Adrenal gland (tissue), 12 donors: ENCODE measurements around the gene GATA6. TPM values are rescaled to one million over a fixed set of nuclear protein-coding genes. Genes with fewer than 3 reads are reported as not detected.

ENCODE experiments used
- DNase-seq, 7 donors: peaks; one replicate each; pipeline ENCODE4 v3.0.0-alpha.2; 2019 to 2020
- H3K27ac ChIP-seq, 5 donors: fragments of 200-600 bp; sonication (generic) in 4 of 5; 1 replicate in 3 of 5; 2 replicates in 2 of 5; pipeline versions ENCODE4 v1.5.1 to v1.8.0; 2016 to 2020; ENCODE audit warnings: mild to moderate bottlenecking in 1 of 5
- H3K27me3 ChIP-seq: fragments of 200-600 bp; 2 replicates; pipeline ENCODE4 v1.8.0; 2021
- H3K36me3 ChIP-seq, 2 donors: fragments of 200-600 bp; replicated peaks in 1 of 2; 1 replicate in 1 of 2; 2 replicates in 1 of 2; pipeline versions ENCODE4 v1.5.1 to v1.8.0; 2018 to 2022
- H3K4me1 ChIP-seq, 2 donors: fragments of 200-600 bp; replicated peaks in 1 of 2; 1 replicate in 1 of 2; 2 replicates in 1 of 2; pipeline versions ENCODE4 v1.5.1 to v1.8.0; 2018 to 2021
- H3K4me3 ChIP-seq, 4 donors: fragments of 200-600 bp; sonication (generic) in 3 of 4; one replicate each; pipeline ENCODE4 v1.5.1; 2016 to 2018
- H3K9me3 ChIP-seq, 3 donors: fragments of 200-600 bp; sonication (generic) in 1 of 3; replicated peaks in 1 of 3; 1 replicate in 2 of 3; 2 replicates in 1 of 3; pipeline versions ENCODE4 v1.5.1 to v1.8.0; 2016 to 2021
- POLR2A ChIP-seq, 2 donors: fragments of 450-650 bp; IDR thresholded peaks; one replicate each; pipeline ENCODE4 v1.6.1; 2017; ENCODE audit warnings: antibody characterized with exemption in 2 of 2, mild to moderate bottlenecking in 2 of 2, moderate library complexity in 1 of 2
- WGBS, 4 donors: extraction: QIAGEN DNeasy Blood & Tissue Kit in 2 of 4; methylation state at CpG; one replicate each; pipeline versions ENCODE4 v1.1.5 to v1.1.7; 2013 to 2017; 5-methylcytosine and 5-hydroxymethylcytosine counted together
- intact Hi-C, 2 donors: fragments of 100-400 bp; cut with DNase I; formaldehyde crosslinking; loops; one replicate each; pipeline versions ENCODE4 v1.14.1 to v1.15.0; 2022 to 2023
- polyA plus RNA-seq, 3 donors: library from polyadenylated mRNA; stranded (reverse); fragments of 200-250 nt in 2 of 3; fragments of 350-450 nt in 1 of 3; fragmentation: Illumina TruSeq in 1 of 3; extraction: RNeasy Lipid Tissue Mini Kit (QIAGEN cat#74804) in 1 of 3; gene quantifications; one replicate each; pipeline ENCODE4 v1.2.3, GENCODE V29; 2013 to 2014
- total RNA-seq, 9 donors: library from RNA; depleted of rRNA in 4 of 9; stranded (reverse); fragments of >200 nt in 4 of 9; fragments of 120-200 nt in 1 of 9; fragmentation: NEBNext Ultra II Directional in 1 of 9; extraction: Animal tissue kit (Norgen Biotek cat#: 25700) in 1 of 9; gene quantifications; one replicate each; pipeline versions ENCODE4 v1.1.0 to v1.2.4, GENCODE V29; 2013 to 2023
- TF ChIP-seq, protein P1 (sequence below), 6 experiments: fragments of 450-650 bp in 4 of 6; fragments of 200-600 bp in 2 of 6; sonication (generic) in 1 of 6; IDR thresholded peaks; 1 replicate in 5 of 6; 2 replicates in 1 of 6; pipeline versions ENCODE4 v1.5.1 to v1.8.0; 2016 to 2021; ENCODE audit warnings: antibody characterized with exemption in 6 of 6, mild to moderate bottlenecking in 2 of 6, moderate library complexity in 1 of 6
- donor health status: healthy with polysubstance abuse.
- donor health status: Bipolar disorder and iron deficiency.
- donor health status: DM: yes; HTN: yes; CAD: no.
- donor health status: DM: no; HTN: no; CAD: no.
- donor health status: DM: no; HTN: no; CAD: no.
- donor health status: DM: yes; HTN: yes; CAD: no.

Gene GATA6
- total and polyA plus RNA-seq, 12 donors = 31.3 to 222 (median 135) TPM

GRCh38 chr18:22211657-22212056 is 42.3 kb downstream of the GATA6 start:
- peak overlapping the region in 4 of 5 donors; percentile 18 to 75 (median 42) for H3K27ac ChIP-seq
- intact Hi-C loops = no loop called here

GRCh38 chr18:22213333-22213973 is 44.1 kb downstream of the GATA6 start:
- intact Hi-C loops = no loop called here
- peak overlapping the region in 3 of 5 donors; percentile 13 to 49 (median 32) for H3K27ac ChIP-seq
- WGBS, 4 donors = 78 to 85% (median 82%) methylated on average over 6 of the region's 6 CpGs

More at GRCh38 chr18:22211657-22212056, 42.3 kb downstream of the GATA6 start:
- Histone ChIP-seq H3K27me3 (no peaks in the 10 kb centered on the region), H3K36me3 (no peaks in the 10 kb centered on the region), H3K9me3 (no peaks in the 10 kb centered on the region), H3K4me3 (no peak overlapping the region), H3K4me1 (peaks cover 4 to 40% of the 10 kb centered on the region in 2 donors)
- 24 to 35% (median 27%) methylated on average over 2 of the region's 2 CpGs for WGBS, 4 donors
- DNase-seq = peak; percentile 28 to 82 (median 72)
- TF ChIP-seq POLR2A (IDR thresholded peaks at IDR 0.05) = peak in 1 of 2 donors; percentile 26
- TF ChIP-seq, protein P1, sequence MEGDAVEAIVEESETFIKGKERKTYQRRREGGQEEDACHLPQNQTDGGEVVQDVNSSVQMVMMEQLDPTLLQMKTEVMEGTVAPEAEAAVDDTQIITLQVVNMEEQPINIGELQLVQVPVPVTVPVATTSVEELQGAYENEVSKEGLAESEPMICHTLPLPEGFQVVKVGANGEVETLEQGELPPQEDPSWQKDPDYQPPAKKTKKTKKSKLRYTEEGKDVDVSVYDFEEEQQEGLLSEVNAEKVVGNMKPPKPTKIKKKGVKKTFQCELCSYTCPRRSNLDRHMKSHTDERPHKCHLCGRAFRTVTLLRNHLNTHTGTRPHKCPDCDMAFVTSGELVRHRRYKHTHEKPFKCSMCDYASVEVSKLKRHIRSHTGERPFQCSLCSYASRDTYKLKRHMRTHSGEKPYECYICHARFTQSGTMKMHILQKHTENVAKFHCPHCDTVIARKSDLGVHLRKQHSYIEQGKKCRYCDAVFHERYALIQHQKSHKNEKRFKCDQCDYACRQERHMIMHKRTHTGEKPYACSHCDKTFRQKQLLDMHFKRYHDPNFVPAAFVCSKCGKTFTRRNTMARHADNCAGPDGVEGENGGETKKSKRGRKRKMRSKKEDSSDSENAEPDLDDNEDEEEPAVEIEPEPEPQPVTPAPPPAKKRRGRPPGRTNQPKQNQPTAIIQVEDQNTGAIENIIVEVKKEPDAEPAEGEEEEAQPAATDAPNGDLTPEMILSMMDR (IDR thresholded peaks at IDR 0.05) = no peak

GRCh38 chr18:22214731-22215528 is 45.5 kb downstream of the GATA6 start:
- WGBS, 4 donors = 77 to 80% (median 79%) methylated on average over 13 of the region's 13 CpGs

More at GRCh38 chr18:22213333-22213973, 44.1 kb downstream of the GATA6 start:
- no peaks in the 10 kb centered on the region for H3K9me3 ChIP-seq
- TF ChIP-seq, protein P1 (IDR thresholded peaks at IDR 0.05) = no peak
- TF ChIP-seq POLR2A (IDR thresholded peaks at IDR 0.05) = no peak
- DNase-seq = peak in 2 of 7 donors; percentile 18 to 52
- peaks cover 4 to 37% of the 10 kb centered on the region in 2 donors for H3K4me1 ChIP-seq
- no peaks in the 10 kb centered on the region for H3K36me3 ChIP-seq
- no peak overlapping the region for H3K4me3 ChIP-seq
- H3K27me3 ChIP-seq = no peaks in the 10 kb centered on the region

GRCh38 chr18:22218835-22219234 is 49.4 kb downstream of the GATA6 start:
- H3K4me3 ChIP-seq = no peak overlapping the region
- H3K27ac ChIP-seq = no peak overlapping the region
- H3K27me3 ChIP-seq = no peaks in the 10 kb centered on the region
- TF ChIP-seq POLR2A (IDR thresholded peaks at IDR 0.05) = no peak
- TF ChIP-seq, protein P1 (IDR thresholded peaks at IDR 0.05) = no peak
- H3K9me3 ChIP-seq = no peaks in the 10 kb centered on the region
- no peaks in the 10 kb centered on the region for H3K36me3 ChIP-seq
- intact Hi-C loops = no loop called here
- 80 to 87% (median 86%) methylated on average over 4 to 5 of the region's 5 CpGs for WGBS, 4 donors
- no peak for DNase-seq
- peaks cover 0 to 12% of the 10 kb centered on the region in 2 donors for H3K4me1 ChIP-seq

More at GRCh38 chr18:22214731-22215528, 45.5 kb downstream of the GATA6 start:
- peaks cover 4 to 36% of the 10 kb centered on the region in 2 donors for H3K4me1 ChIP-seq
- no peak overlapping the region for H3K4me3 ChIP-seq
- H3K36me3 ChIP-seq = no peaks in the 10 kb centered on the region
- TF ChIP-seq, protein P1 (IDR thresholded peaks at IDR 0.05) = no peak
- TF ChIP-seq POLR2A (IDR thresholded peaks at IDR 0.05) = no peak
- peak in 1 of 7 donors; percentile 52 for DNase-seq
- intact Hi-C loops = no loop called here
- no peaks in the 10 kb centered on the region for H3K27me3 ChIP-seq
- H3K27ac ChIP-seq = peak overlapping the region in 2 of 5 donors; percentile 37 to 43
- H3K9me3 ChIP-seq = no peaks in the 10 kb centered on the region
